GM21825 (cell line): ENCODE measurements around the gene RNLS.
"Not testable (repeated sequence)": the region's sequence is repeated elsewhere in the genome, so short reads cannot be mapped to it uniquely, and the experiment has no call there.

Source experiments
- ATAC-seq: cut with Tn5 transposase; IDR thresholded peaks from one replicate; pipeline ENCODE4 v1.9.1; 2021; ENCODE audit warnings: mild to moderate bottlenecking, moderate library complexity; ENCODE audit not compliant: unreplicated experiment

Gene RNLS

GRCh38 chr10:88311264-88311663 lies 271.9 kb downstream of the RNLS start:
- ATAC-seq = no peak

- ATAC-seq = no peak
These were observed 273.8 kb downstream of the RNLS start for GRCh38 chr10:88309365-88309764.

- ATAC-seq = not testable (repeated sequence)
These were observed 274.8 kb downstream of the RNLS start for GRCh38 chr10:88308361-88308760.

- no peak for ATAC-seq
These were observed 283.3 kb downstream of the RNLS start for GRCh38 chr10:88299787-88300186.

GRCh38 chr10:88297103-88297502 lies 286.0 kb downstream of the RNLS start:
- ATAC-seq = no peak

- no peak for ATAC-seq
These were observed 289.4 kb downstream of the RNLS start for GRCh38 chr10:88293651-88294230.

GRCh38 chr10:88293073-88293472 lies 290.0 kb downstream of the RNLS start:
- no peak for ATAC-seq

GRCh38 chr10:88292185-88292514 lies 291.0 kb downstream of the RNLS start:
- no peak for ATAC-seq

GRCh38 chr10:88291289-88292184 lies 291.6 kb downstream of the RNLS start:
- no peak for ATAC-seq

- no peak for ATAC-seq
These were observed 293.8 kb downstream of the RNLS start for GRCh38 chr10:88289342-88289741.

- ATAC-seq = peak; percentile 53
These were observed 294.6 kb downstream of the RNLS start for GRCh38 chr10:88288320-88289059.

- ATAC-seq = no peak
These were observed 297.1 kb downstream of the RNLS start for GRCh38 chr10:88286030-88286429.

GRCh38 chr10:88281592-88282347 lies 301.3 kb downstream of the RNLS start:
- no peak for ATAC-seq

GRCh38 chr10:88280518-88280917 lies 302.6 kb downstream of the RNLS start:
- ATAC-seq = no peak

- no peak for ATAC-seq
These were observed 304.2 kb downstream of the RNLS start for GRCh38 chr10:88278912-88279311.

GRCh38 chr10:88276945-88277344 lies 306.2 kb downstream of the RNLS start:
- not testable (repeated sequence) for ATAC-seq

GRCh38 chr10:88274286-88274685 lies 308.8 kb downstream of the RNLS start:
- ATAC-seq = no peak

GRCh38 chr10:88273567-88273966 lies 309.6 kb downstream of the RNLS start:
- ATAC-seq = no peak

- ATAC-seq = peak; percentile 14
These were observed 311.2 kb downstream of the RNLS start for GRCh38 chr10:88271761-88272543.
